Measurements from ENCODE around the gene PRR5L.
A peak's percentile ranks its signal among the peaks of the same experiment; 100 is the strongest.

PRR5L gene

GRCh38 chr11:36361472-36361871 is 65.4 kb downstream of the PRR5L start:
- DNase-seq: no peak

GRCh38 chr11:36361901-36362391 is 65.9 kb downstream of the PRR5L start:
- DNase-seq: no peak

GRCh38 chr11:36362902-36363301 is 66.8 kb downstream of the PRR5L start:
- no peak for DNase-seq

- DNase-seq: no peak
Observed at GRCh38 chr11:36363361-36364268, 67.5 kb downstream of the PRR5L start.

- DNase-seq: no peak
Observed at GRCh38 chr11:36364551-36365325, 68.7 kb downstream of the PRR5L start.

- no peak for DNase-seq
Observed at GRCh38 chr11:36365907-36366306, 69.8 kb downstream of the PRR5L start.

GRCh38 chr11:36367806-36368680 is 72.0 kb downstream of the PRR5L start:
- DNase-seq: no peak

GRCh38 chr11:36371181-36371580 is 75.1 kb downstream of the PRR5L start:
- no peak for DNase-seq

- no peak for DNase-seq
Observed at GRCh38 chr11:36371590-36371989, 75.5 kb downstream of the PRR5L start.

- DNase-seq: no peak
Observed at GRCh38 chr11:36372101-36372771, 76.1 kb downstream of the PRR5L start.

- DNase-seq: no peak
Observed at GRCh38 chr11:36373016-36374010, 77.2 kb downstream of the PRR5L start.

GRCh38 chr11:36374726-36375125 is 78.6 kb downstream of the PRR5L start:
- no peak for DNase-seq

- DNase-seq: peak; percentile 44
Observed at GRCh38 chr11:36375353-36376008, 79.4 kb downstream of the PRR5L start.

- peak; percentile 30 for DNase-seq
Observed at GRCh38 chr11:36376009-36376887, 80.2 kb downstream of the PRR5L start.

GRCh38 chr11:36376888-36377758 is 81.0 kb downstream of the PRR5L start:
- peak; percentile 71 for DNase-seq

GRCh38 chr11:36377759-36378564 is 81.9 kb downstream of the PRR5L start:
- no peak for DNase-seq

GRCh38 chr11:36379653-36380052 is 83.6 kb downstream of the PRR5L start:
- DNase-seq: no peak

Measured in CD4-positive, alpha-beta T cell treated with Interleukin-17A for 1 hour (primary cell).